ENCODE results near the gene MRPS16. TPM values are rescaled to one million over a fixed set of nuclear protein-coding genes. Genes with fewer than 3 reads are reported as not detected.

MRPS16 gene
- total and polyA plus RNA-seq, 2 of the 13 experiments (the other 11 are each of a cell fraction or from before 2014, with no cell fraction given), result 70.1 to 135 TPM

- TF ChIP-seq AFF4 (CRISPR knock-in tag; IDR thresholded peaks at IDR 0.05) (0 out of 2 replicates have a peak, but pooled peaks have one; percentile 5), IRF2 (CRISPR knock-in tag; IDR thresholded peaks at IDR 0.05) (peak; percentile 95), SRSF9 (IDR thresholded peaks at IDR 0.05; ENCODE audit: borderline replicate concordance, insufficient read depth, low read depth, low read length, poor library complexity, severe bottlenecking) (no peak), ZNF709 (CRISPR knock-in tag; IDR thresholded peaks at IDR 0.05) (peak; percentile 76; the same call in 1 of the 2 replicates), FOXA1 (IDR thresholded peaks at IDR 0.05) (no peak), FOXA1 (CRISPR knock-in tag; IDR thresholded peaks at IDR 0.05) (peak; percentile 3; the same call in 1 of the 2 replicates), FOXC1 (CRISPR knock-in tag; IDR thresholded peaks at IDR 0.05; ENCODE audit: borderline replicate concordance) (peak; percentile 53; the same call in 1 of the 2 replicates), POLR2A (IDR thresholded peaks at IDR 0.05; ENCODE audit: insufficient read depth in 1 of 2, low read depth in 2 of 2, low read length in 2 of 2) (peak; percentile 74 to 90), MEIS1 (CRISPR knock-in tag; IDR thresholded peaks at IDR 0.05; ENCODE audit: borderline replicate concordance) (0 out of 2 replicates have a peak, but pooled peaks have one; percentile 28), DRAP1 (CRISPR knock-in tag; IDR thresholded peaks at IDR 0.05) (peak; percentile 95), ZNF232 (CRISPR knock-in tag; IDR thresholded peaks at IDR 0.05; ENCODE audit: borderline replicate concordance) (0 out of 2 replicates have a peak, but pooled peaks have one; percentile 48), ZNF121 (CRISPR knock-in tag; IDR thresholded peaks at IDR 0.05) (peak; percentile 63; the same call in 1 of the 2 replicates), ZBTB2 (CRISPR knock-in tag; IDR thresholded peaks at IDR 0.05; ENCODE audit: low read depth) (peak; percentile 71), ZNF547 (CRISPR knock-in tag; IDR thresholded peaks at IDR 0.05) (no peak; the same call in 1 of the 2 replicates), ZNF510 (CRISPR knock-in tag; IDR thresholded peaks at IDR 0.05; ENCODE audit: low read depth) (no peak), SMAD1 (CRISPR knock-in tag; IDR thresholded peaks at IDR 0.05; ENCODE audit: borderline replicate concordance, low read depth) (peak; percentile 81; the same call in 1 of the 2 replicates), POLR2G (IDR thresholded peaks at IDR 0.05; ENCODE audit: low read depth, low read length) (peak; percentile 93), TGIF2 (CRISPR knock-in tag; IDR thresholded peaks at IDR 0.05) (peak; percentile 67), SIX4 (CRISPR knock-in tag; IDR thresholded peaks at IDR 0.05) (peak; percentile 69; the same call in 1 of the 2 replicates), KLF16 (CRISPR knock-in tag; IDR thresholded peaks at IDR 0.05) (peak in 1 of 2 experiments; percentile 85; a peak in 1 of 4 replicates)
Observed at GRCh38 chr10:73252445-73253224, at the start of gene MRPS16 (continued).
